Upper lobe of left lung (tissue), 6 donors: ENCODE data around the gene SAMD11. TPM values are rescaled to one million over a fixed set of nuclear protein-coding genes. Genes with fewer than 3 reads are reported as not detected.
"Not testable (repeated sequence)": the region's sequence is repeated elsewhere in the genome, so short reads cannot be mapped to it uniquely, and the experiment has no call there.

ENCODE experiments used
- ATAC-seq, 2 donors: fragments of 200-7000 bp; cut with Tn5 transposase; one replicate each; pipeline ENCODE4 v1.9.1; 2022; ENCODE audit warnings: mild to moderate bottlenecking in 2 of 2, moderate library complexity in 2 of 2; ENCODE audit not compliant: low FRiP score in 2 of 2
- DNase-seq, 2 donors: peaks; one replicate each; pipeline ENCODE4 v3.0.0-alpha.2; 2019 to 2020
- H3K27ac ChIP-seq, 4 donors: fragments of 200-600 bp; sonication (generic); one replicate each; pipeline ENCODE4 v1.5.1; 2016 to 2019
- H3K27me3 ChIP-seq, 4 donors: fragments of 200-600 bp; sonication (generic); one replicate each; pipeline ENCODE4 v1.5.1; 2017 to 2019
- H3K36me3 ChIP-seq, 4 donors: fragments of 200-600 bp; sonication (generic); one replicate each; pipeline ENCODE4 v1.5.1; 2016 to 2019
- H3K4me1 ChIP-seq, 4 donors: fragments of 200-600 bp; sonication (generic); one replicate each; pipeline ENCODE4 v1.5.1; 2018 to 2019
- H3K4me3 ChIP-seq, 4 donors: fragments of 200-600 bp; sonication (generic); one replicate each; pipeline ENCODE4 v1.5.1; 2017 to 2019; ENCODE audit warnings: mild to moderate bottlenecking in 2 of 4, moderate library complexity in 1 of 4
- H3K9me3 ChIP-seq, 4 donors: fragments of 200-600 bp; sonication (generic); one replicate each; pipeline ENCODE4 v1.5.1; 2018 to 2019
- EP300 ChIP-seq, 4 donors: sonication (generic); formaldehyde crosslinking; IDR thresholded peaks; one replicate each; pipeline ENCODE4 v1.5.1; 2017; ENCODE audit warnings: antibody characterized with exemption in 4 of 4, control low read depth in 2 of 4
- POLR2A ChIP-seq, 4 donors: fragments of 450-650 bp; IDR thresholded peaks; one replicate each; pipeline ENCODE4 v1.5.1; 2016 to 2017; ENCODE audit warnings: antibody characterized with exemption in 4 of 4, mild to moderate bottlenecking in 2 of 4
- POLR2AphosphoS5 ChIP-seq, 2 donors: sonication (generic); formaldehyde crosslinking; IDR thresholded peaks; one replicate each; pipeline ENCODE4 v1.5.1; 2017; ENCODE audit warnings: antibody characterized with exemption in 2 of 2
- WGBS, 2 donors: methylation state at CpG; one replicate each; pipeline ENCODE4 v1.1.5; 2017 to 2018; 5-methylcytosine and 5-hydroxymethylcytosine counted together
- total RNA-seq, 6 donors: library from RNA; depleted of rRNA in 4 of 6; stranded (reverse); fragments of >200 nt in 4 of 6; gene quantifications; one replicate each; pipeline versions ENCODE4 v1.1.0 to v1.2.1, GENCODE V29; 2016 to 2021
- TF ChIP-seq, protein P1 (sequence below), 6 experiments: fragments of 450-650 bp in 4 of 6; fragments of 200-600 bp in 2 of 6; sonication (generic) in 2 of 6; IDR thresholded peaks; one replicate each; pipeline ENCODE4 v1.5.1; 2016 to 2019; ENCODE audit warnings: antibody characterized with exemption in 6 of 6
- donor health status: DM: no; HTN: no; CAD: no; lungs with moderate emphysema.
- donor health status: DM: no; HTN: yes; CAD: no; lungs with severe emphysema.

Gene SAMD11
- total RNA-seq, 6 donors from 2014 or later: 1.0 to 9.3 (median 2.4) TPM

DNA sequence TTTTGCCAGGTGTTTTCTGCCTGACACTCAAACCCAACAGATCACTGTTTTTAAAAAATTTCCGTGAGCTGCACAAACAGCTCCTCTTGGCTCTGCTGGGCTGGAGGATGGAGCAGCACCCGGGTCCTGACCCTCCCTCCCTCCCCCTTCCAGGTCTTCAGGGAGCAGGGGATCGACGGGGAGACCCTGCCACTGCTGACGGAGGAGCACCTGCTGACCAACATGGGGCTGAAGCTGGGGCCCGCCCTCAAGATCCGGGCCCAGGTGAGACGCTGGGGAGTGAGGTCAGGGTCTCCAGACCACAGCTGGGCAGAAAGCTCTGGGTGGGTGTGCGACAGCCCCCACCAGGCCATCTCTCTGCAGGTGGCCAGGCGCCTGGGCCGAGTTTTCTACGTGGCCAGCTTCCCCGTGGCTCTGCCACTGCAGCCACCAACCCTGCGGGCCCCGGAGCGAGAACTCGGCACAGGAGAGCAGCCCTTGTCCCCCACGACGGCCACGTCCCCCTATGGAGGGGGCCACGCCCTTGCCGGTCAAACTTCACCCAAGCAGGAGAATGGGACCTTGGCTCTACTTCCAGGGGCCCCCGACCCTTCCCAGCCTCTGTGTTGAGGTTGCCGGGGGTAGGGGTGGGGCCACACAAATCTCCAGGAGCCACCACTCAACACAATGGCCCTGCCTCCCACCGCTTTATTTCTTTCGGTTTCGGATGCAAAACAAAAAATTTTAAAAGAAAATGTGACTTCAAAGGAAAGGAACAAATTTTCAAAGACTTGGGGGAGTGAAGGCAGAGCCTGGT lies 20.0 kb downstream of the SAMD11 start:
- H3K4me1 ChIP-seq: peaks cover 33 to 38% (median 34%) of the 10 kb centered on the region in 4 donors
- TF ChIP-seq EP300 (IDR thresholded peaks at IDR 0.05): no peak
- TF ChIP-seq, protein P1, sequence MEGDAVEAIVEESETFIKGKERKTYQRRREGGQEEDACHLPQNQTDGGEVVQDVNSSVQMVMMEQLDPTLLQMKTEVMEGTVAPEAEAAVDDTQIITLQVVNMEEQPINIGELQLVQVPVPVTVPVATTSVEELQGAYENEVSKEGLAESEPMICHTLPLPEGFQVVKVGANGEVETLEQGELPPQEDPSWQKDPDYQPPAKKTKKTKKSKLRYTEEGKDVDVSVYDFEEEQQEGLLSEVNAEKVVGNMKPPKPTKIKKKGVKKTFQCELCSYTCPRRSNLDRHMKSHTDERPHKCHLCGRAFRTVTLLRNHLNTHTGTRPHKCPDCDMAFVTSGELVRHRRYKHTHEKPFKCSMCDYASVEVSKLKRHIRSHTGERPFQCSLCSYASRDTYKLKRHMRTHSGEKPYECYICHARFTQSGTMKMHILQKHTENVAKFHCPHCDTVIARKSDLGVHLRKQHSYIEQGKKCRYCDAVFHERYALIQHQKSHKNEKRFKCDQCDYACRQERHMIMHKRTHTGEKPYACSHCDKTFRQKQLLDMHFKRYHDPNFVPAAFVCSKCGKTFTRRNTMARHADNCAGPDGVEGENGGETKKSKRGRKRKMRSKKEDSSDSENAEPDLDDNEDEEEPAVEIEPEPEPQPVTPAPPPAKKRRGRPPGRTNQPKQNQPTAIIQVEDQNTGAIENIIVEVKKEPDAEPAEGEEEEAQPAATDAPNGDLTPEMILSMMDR (IDR thresholded peaks at IDR 0.05): no peak
- TF ChIP-seq POLR2AphosphoS5 (IDR thresholded peaks at IDR 0.05): no peak
- no peak for TF ChIP-seq POLR2A (IDR thresholded peaks at IDR 0.05)
- no peaks in the 10 kb centered on the region for H3K9me3 ChIP-seq
- H3K27ac ChIP-seq: peak overlapping the region in 3 of 4 donors; percentile 24 to 56 (median 28)
- WGBS, 2 donors: 83 to 88% methylated on average over 18 to 27 of the region's 27 CpGs
- H3K4me3 ChIP-seq: no peak overlapping the region
- H3K36me3 ChIP-seq: peaks cover 8 to 45% (median 42%) of the 10 kb centered on the region in 4 donors
- H3K27me3 ChIP-seq: peaks cover 4 to 45% (median 29%) of the 10 kb centered on the region in 4 donors
- DNase-seq: peak in 1 of 2 donors; percentile 70
- no peak for ATAC-seq

DNA sequence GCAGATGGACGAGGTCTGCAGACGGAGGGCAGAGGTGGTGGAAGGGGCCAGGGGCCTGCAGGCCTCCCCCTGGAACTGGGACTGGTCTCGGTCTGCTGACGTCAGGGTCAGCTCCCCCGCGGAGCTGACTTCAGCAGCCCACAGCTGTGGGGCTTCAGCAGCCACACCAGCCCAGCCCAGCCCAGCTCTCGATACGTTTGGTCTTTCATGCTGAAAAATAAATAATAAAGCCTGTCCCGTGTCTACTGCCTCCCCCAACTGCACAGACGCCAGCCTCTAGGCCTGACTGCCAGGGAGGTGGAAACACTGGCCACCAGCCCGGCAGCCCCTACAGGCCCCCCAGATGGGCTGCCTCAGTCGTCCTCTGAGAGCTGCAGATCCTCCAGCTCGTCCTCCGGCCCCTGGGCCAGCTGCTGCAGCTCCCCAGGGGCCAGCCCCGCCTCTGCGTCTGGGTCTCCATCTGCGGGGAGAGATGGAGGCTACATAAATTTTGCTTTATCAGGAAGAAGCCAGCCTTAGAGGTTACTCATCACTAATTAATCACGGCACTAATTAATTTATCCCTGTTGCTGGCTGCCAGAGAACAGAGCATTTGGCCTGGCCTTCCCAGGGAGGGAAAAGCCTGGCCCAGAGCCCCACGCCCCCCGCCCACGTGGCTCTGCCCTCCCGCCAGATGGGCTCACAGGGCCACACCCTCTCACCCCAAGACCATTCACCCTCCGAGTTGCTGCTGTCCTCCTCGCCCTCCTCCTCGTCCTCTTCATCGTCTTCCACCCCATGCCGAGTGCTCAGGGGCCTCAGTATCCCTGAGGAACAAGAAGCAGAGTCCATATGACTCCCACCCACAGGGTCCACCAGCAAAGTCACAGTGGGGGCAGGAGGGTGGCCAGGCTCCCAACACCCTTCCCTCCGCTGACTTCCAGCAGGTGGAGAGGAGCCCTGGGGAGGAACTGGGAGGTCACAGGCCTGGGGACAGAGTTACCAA lies 20.9 kb downstream of the SAMD11 start:
- 78 to 82% methylated on average over 22 to 28 of the region's 28 CpGs for WGBS, 2 donors
- H3K4me1 ChIP-seq: peaks cover 33 to 37% (median 34%) of the 10 kb centered on the region in 4 donors
- peaks cover 8 to 54% (median 51%) of the 10 kb centered on the region in 4 donors for H3K36me3 ChIP-seq
- no peak overlapping the region for H3K4me3 ChIP-seq
- peak in 1 of 2 donors; percentile 84 for DNase-seq
- H3K27ac ChIP-seq: peak overlapping the region in 2 of 4 donors; percentile 35 to 56
- ATAC-seq: peak; percentile 13 to 34
- TF ChIP-seq, protein P1 (IDR thresholded peaks at IDR 0.05): no peak
- TF ChIP-seq POLR2A (IDR thresholded peaks at IDR 0.05) (no peak), POLR2AphosphoS5 (IDR thresholded peaks at IDR 0.05) (no peak), EP300 (IDR thresholded peaks at IDR 0.05) (no peak)
- no peaks in the 10 kb centered on the region for H3K9me3 ChIP-seq
- peaks cover 4 to 38% (median 26%) of the 10 kb centered on the region in 4 donors for H3K27me3 ChIP-seq

DNA sequence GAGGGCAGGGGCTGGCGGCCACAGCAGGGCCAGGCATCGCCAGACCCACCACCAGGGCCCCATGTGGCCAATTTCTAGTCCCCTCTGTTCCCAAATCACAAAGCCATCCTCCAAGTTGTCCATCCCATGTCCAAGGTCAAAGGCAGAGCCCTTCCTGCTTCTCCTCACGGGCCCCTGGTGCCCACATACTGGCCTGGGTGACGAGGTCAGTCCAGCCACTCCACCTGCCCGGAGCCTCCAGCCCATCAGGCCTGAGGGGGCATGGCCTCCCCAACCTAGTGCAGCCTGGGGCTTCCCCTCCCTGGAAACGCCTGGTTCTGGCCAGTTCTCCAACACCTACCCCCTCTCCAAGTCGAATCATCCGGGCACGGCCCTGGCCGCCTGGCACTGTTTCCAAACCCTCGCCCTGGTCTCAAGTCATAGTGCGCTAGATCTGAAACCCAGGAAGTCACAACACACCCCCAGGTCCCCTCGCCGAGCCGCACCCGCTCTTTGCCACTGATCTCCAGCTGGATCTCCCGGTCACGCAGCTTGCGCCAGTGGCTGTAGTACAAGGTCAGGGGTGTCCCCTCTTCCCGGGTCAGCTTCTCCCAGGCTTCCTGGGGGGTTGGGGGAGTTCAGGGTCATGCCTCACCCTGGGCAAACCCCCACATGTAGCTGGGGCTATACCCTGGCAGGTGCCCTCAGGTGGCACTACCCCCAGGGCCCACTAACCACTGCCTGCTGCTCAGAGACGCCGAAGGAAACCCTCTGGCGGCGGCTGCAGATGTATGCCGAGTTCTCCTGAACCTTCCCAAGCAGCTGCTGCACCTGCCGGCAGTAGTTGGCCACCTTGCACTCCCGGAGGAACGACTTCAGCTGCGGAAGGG lies 22.2 kb downstream of the SAMD11 start:
- H3K4me1 ChIP-seq: peaks cover 20 to 24% (median 23%) of the 10 kb centered on the region in 4 donors
- H3K4me3 ChIP-seq: no peak overlapping the region
- no peaks in the 10 kb centered on the region for H3K9me3 ChIP-seq
- H3K36me3 ChIP-seq: peaks cover 8 to 67% (median 63%) of the 10 kb centered on the region in 4 donors
- peaks cover 4 to 25% (median 18%) of the 10 kb centered on the region in 4 donors for H3K27me3 ChIP-seq
- H3K27ac ChIP-seq: no peak overlapping the region
- no peak for ATAC-seq
- WGBS, 2 donors: 93 to 94% methylated on average over 17 to 29 of the region's 29 CpGs
- no peak for TF ChIP-seq POLR2AphosphoS5 (IDR thresholded peaks at IDR 0.05)
- TF ChIP-seq POLR2A (IDR thresholded peaks at IDR 0.05): no peak
- TF ChIP-seq, protein P1 (IDR thresholded peaks at IDR 0.05): no peak
- TF ChIP-seq EP300 (IDR thresholded peaks at IDR 0.05): no peak
- DNase-seq: peak in 1 of 2 donors; percentile 83

DNA sequence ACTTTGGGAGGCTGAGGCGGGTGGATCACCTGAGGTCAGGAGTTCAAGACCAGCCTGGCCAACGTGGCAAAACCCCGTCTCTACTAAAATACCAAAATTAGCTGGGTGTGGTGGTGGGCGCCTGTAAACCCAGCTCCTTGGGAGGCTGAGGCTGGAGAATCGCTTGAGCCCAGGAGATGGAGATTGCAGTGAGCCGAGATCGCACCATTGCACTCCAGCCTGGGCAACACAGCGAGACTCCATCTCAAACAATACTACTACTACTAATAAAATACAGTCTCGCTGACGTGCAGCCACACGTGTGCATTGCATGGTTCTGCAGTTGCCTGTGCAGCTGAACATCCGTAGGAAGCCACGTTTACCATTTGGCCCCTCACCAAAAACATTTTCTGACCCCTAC lies 23.1 kb downstream of the SAMD11 start:
- Histone ChIP-seq H3K36me3 (peaks cover 9 to 75% (median 71%) of the 10 kb centered on the region in 4 donors), H3K4me1 (peaks cover 12 to 15% (median 14%) of the 10 kb centered on the region in 4 donors), H3K27me3 (peaks cover 4 to 16% (median 12%) of the 10 kb centered on the region in 4 donors)
- not testable (repeated sequence) for DNase-seq, H3K27ac ChIP-seq, H3K4me3 ChIP-seq, ATAC-seq, H3K9me3 ChIP-seq
- WGBS, 2 donors: 91 to 95% methylated on average over 10 to 13 of the region's 13 CpGs
